ENCODE results near the gene KDM7A. TPM values are rescaled to one million over a fixed set of nuclear protein-coding genes. Genes with fewer than 3 reads are reported as not detected.
A peak's percentile ranks its signal among the peaks of the same experiment; 100 is the strongest.

KDM7A gene
- total RNA-seq = 1 to 10 TPM; 5.3 to 9.6 TPM

- H3K27ac ChIP-seq = peak within 1 kb of the TSS; percentile 92 to 98 (median 96)
- TF ChIP-seq, protein P1, sequence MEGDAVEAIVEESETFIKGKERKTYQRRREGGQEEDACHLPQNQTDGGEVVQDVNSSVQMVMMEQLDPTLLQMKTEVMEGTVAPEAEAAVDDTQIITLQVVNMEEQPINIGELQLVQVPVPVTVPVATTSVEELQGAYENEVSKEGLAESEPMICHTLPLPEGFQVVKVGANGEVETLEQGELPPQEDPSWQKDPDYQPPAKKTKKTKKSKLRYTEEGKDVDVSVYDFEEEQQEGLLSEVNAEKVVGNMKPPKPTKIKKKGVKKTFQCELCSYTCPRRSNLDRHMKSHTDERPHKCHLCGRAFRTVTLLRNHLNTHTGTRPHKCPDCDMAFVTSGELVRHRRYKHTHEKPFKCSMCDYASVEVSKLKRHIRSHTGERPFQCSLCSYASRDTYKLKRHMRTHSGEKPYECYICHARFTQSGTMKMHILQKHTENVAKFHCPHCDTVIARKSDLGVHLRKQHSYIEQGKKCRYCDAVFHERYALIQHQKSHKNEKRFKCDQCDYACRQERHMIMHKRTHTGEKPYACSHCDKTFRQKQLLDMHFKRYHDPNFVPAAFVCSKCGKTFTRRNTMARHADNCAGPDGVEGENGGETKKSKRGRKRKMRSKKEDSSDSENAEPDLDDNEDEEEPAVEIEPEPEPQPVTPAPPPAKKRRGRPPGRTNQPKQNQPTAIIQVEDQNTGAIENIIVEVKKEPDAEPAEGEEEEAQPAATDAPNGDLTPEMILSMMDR (IDR thresholded peaks at IDR 0.05) = peak in 1 of 7 experiments; percentile 19
- TF ChIP-seq POLR2A (IDR thresholded peaks at IDR 0.05) = peak; percentile 81 to 85 (median 81)
- 0% methylated on average over 3 to 96 of the region's 132 CpGs for WGBS, 2 donors
- H3K27me3 ChIP-seq = no peaks in the 10 kb centered on the region
- H3K4me1 ChIP-seq = peaks cover 34% of the 10 kb centered on the region
- no peaks in the 10 kb centered on the region for H3K36me3 ChIP-seq (replicated peaks in 1 of 2; ENCODE audit: insufficient read depth in 1 of 2, low read depth in 2 of 2)
- H3K4me3 ChIP-seq = peak within 1 kb of the TSS; percentile 40 to 77
- no peaks in the 10 kb centered on the region for H3K9me3 ChIP-seq
- intact Hi-C loops (cut with DNase I) = no loop called here
- peak; percentile 91 to 94 (median 92) for DNase-seq
- peak; percentile 84 for ATAC-seq
Measured at GRCh38 chr7:140176811-140177702, at the start of gene KDM7A. KDM7A (minus strand) TSS chr7:140176983; CDS start chr7:140176937, 46 bp downstream.

DNA sequence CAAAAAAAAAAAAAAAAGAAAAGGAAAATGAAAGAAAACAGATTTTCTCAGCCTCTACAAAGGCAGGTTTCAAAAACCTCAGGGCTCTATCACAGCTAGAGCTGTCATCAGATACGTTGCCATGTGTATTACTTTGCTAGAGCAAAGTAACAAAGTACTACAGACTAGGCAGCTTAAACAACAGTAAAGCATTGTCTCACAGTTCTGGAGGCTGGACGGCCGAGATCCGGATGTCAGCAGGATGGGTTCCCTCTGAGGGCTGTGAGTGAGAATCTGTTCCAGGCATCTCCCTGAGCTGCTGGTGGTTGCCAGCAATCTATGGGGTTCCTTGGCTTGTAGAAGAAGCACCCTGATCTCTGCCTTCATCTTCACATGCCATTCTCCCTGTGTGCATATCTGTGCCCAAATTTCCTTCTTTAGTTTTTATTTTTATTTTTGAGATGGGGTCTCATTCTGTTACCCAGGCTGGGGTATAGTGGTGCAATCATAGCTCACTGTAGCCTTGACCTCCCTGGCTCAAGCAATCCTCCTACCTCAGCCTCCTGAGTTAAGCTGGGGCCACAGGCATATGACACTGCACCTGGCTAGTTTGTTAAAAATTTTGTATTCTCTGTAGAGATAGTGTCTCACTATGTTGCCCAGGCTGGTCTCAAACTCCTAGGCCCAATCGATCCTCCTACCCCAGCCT lies 48.9 kb upstream of the KDM7A start:
- Histone ChIP-seq H3K4me3 (no peak overlapping the region), H3K4me1 (peaks cover 7% of the 10 kb centered on the region), H3K9me3 (no peaks in the 10 kb centered on the region), H3K27ac (no peak overlapping the region), H3K27me3 (no peaks in the 10 kb centered on the region), H3K36me3 (replicated peaks in 1 of 2; ENCODE audit: insufficient read depth in 1 of 2, low read depth in 2 of 2) (no peaks in the 10 kb centered on the region)
- TF ChIP-seq, protein P1 (IDR thresholded peaks at IDR 0.05) = no peak
- no peak for TF ChIP-seq POLR2A (IDR thresholded peaks at IDR 0.05)
- WGBS, 2 donors = 72 to 74% methylated on average over 5 of the region's 5 CpGs
- ATAC-seq (no peak), DNase-seq (no peak)
- intact Hi-C loops (cut with DNase I) = no loop called here

GRCh38 chr7:140223515-140224221 lies 46.9 kb upstream of the KDM7A start:
- ATAC-seq (no peak), DNase-seq (no peak)
- Histone ChIP-seq H3K27me3 (no peaks in the 10 kb centered on the region), H3K4me3 (no peak overlapping the region), H3K36me3 (replicated peaks in 1 of 2; ENCODE audit: insufficient read depth in 1 of 2, low read depth in 2 of 2) (no peaks in the 10 kb centered on the region), H3K27ac (no peak overlapping the region), H3K4me1 (no peaks in the 10 kb centered on the region), H3K9me3 (no peaks in the 10 kb centered on the region)
- intact Hi-C loops (cut with DNase I) = no loop called here
- 77 to 82% methylated on average over 6 to 15 of the region's 15 CpGs for WGBS, 2 donors
- TF ChIP-seq POLR2A (IDR thresholded peaks at IDR 0.05) = no peak

DNA sequence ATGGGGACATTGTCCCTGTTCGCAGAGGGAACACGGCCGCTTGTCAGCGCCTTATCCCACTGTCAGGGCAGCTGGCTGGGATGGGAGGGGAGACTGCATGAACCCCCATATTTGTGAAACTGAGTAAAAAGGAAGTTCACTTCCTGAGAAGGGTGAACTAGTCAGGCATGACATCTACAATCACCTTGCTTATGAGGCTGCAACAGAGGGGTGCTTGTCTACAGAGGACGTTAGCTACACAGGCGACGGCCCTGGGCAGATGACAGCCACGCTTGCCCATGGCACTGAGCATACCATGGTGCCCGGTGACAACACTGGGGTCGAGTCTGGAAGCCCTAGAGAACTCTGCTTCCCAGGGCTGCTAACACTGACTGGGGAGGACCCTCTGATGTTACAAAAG lies 46.0 kb upstream of the KDM7A start:
- TF ChIP-seq, protein P1 (IDR thresholded peaks at IDR 0.05) = no peak
- no peak for TF ChIP-seq POLR2A (IDR thresholded peaks at IDR 0.05)
- H3K4me3 ChIP-seq = no peak overlapping the region
- 77 to 78% methylated on average over 5 to 10 of the region's 10 CpGs for whole genome bisulfite sequencing, 2 donors
- no peaks in the 10 kb centered on the region for H3K36me3 ChIP-seq (replicated peaks in 1 of 2; ENCODE audit: insufficient read depth in 1 of 2, low read depth in 2 of 2)
- no peak for DNase-seq
- H3K4me1 ChIP-seq = no peaks in the 10 kb centered on the region
- no peaks in the 10 kb centered on the region for H3K9me3 ChIP-seq
- no peak overlapping the region for H3K27ac ChIP-seq
- ATAC-seq = no peak
- intact Hi-C loops (cut with DNase I) = no loop called here
- H3K27me3 ChIP-seq = no peaks in the 10 kb centered on the region
